Esophagus muscularis mucosa (tissue), 4 donors: ENCODE data around the gene MGAT4C. TPM values are rescaled to one million over a fixed set of nuclear protein-coding genes. Genes with fewer than 3 reads are reported as not detected.

Source experiments
- DNase-seq: peaks from one replicate; pipeline ENCODE4 v3.0.0-alpha.2; 2017; ENCODE audit errors: extremely low spot score
- H3K27ac ChIP-seq, 4 donors: fragments of 200-600 bp; sonication (generic); replicated peaks in 1 of 4; 1 replicate in 3 of 4; 2 replicates in 1 of 4; pipeline ENCODE4 v1.5.1; 2016 to 2019; ENCODE audit warnings: mild to moderate bottlenecking in 1 of 4
- H3K27me3 ChIP-seq, 4 donors: fragments of 200-600 bp; sonication (generic); one replicate each; pipeline versions ENCODE4 v1.5.1 to v1.6.0; 2016 to 2019
- H3K36me3 ChIP-seq, 4 donors: fragments of 200-600 bp; sonication (generic); one replicate each; pipeline ENCODE4 v1.5.1; 2016 to 2019
- H3K4me1 ChIP-seq, 4 donors: fragments of 200-600 bp; sonication (generic); one replicate each; pipeline ENCODE4 v1.5.1; 2016 to 2019
- H3K4me3 ChIP-seq, 4 donors: fragments of 200-600 bp; sonication (generic); 1 replicate in 2 of 4; 2 replicates in 2 of 4; pipeline ENCODE4 v1.5.1; 2016 to 2019; ENCODE audit warnings: mild to moderate bottlenecking in 4 of 4, moderate library complexity in 1 of 4
- H3K9me3 ChIP-seq, 4 donors: fragments of 200-600 bp; sonication (generic); 1 replicate in 3 of 4; 2 replicates in 1 of 4; pipeline ENCODE4 v1.5.1; 2016 to 2019
- EP300 ChIP-seq: sonication (generic); formaldehyde crosslinking; IDR thresholded peaks from one replicate; pipeline ENCODE4 v1.6.1; 2017; ENCODE audit warnings: antibody characterized with exemption
- POLR2A ChIP-seq: fragments of 450-650 bp; IDR thresholded peaks from one replicate; pipeline ENCODE4 v1.6.1; 2017; ENCODE audit warnings: antibody characterized with exemption, moderate library complexity, mild to moderate bottlenecking, low read depth
- POLR2AphosphoS5 ChIP-seq, 2 donors: sonication (generic); formaldehyde crosslinking; IDR thresholded peaks; one replicate each; pipeline ENCODE4 v1.6.1; 2017; ENCODE audit warnings: antibody characterized with exemption in 2 of 2
- WGBS: methylation state at CpG from one replicate; pipeline ENCODE4 v1.1.5; 2018; 5-methylcytosine and 5-hydroxymethylcytosine counted together
- intact Hi-C: fragments of 100-400 bp; cut with DNase I; formaldehyde crosslinking; loops from one replicate; pipeline ENCODE4 v1.15.1; 2023
- total RNA-seq, 4 donors: library from RNA; depleted of rRNA; stranded (reverse); fragments of >200 nt; gene quantifications; one replicate each; pipeline versions ENCODE4 v1.1.0 to v1.2.1, GENCODE V29; 2016
- TF ChIP-seq, protein P1 (sequence below), 3 experiments: fragments of 200-600 bp in 2 of 3; fragments of 450-650 bp in 1 of 3; sonication (generic) in 2 of 3; IDR thresholded peaks; one replicate each; pipeline ENCODE4 v1.5.1; 2017 to 2019; ENCODE audit warnings: antibody characterized with exemption in 3 of 3, mild to moderate bottlenecking in 2 of 3, moderate library complexity in 1 of 3

MGAT4C gene
- total RNA-seq, 4 donors from 2014 or later = 0.19 to 2.5 (median 0.38) TPM

DNA sequence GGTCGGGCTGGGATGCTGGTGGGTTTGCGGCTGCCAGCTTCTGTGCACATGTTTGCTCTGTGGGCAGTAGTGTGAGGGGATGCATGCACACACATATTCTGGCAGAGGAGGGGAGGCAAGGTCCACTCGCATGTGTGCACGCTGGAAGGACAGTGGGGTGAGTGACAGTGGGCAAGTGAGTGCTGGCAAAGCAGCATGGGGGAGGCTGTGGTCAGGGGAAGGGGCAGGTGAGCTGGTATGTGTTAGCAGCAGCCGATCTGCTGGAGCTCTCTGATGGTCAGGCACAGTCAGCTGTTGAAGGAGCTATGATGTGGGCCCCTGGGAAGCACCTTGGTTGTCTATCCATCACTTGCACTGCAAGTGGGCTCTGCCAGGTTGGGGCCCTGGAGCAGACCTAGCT is 211.8 kb downstream of the MGAT4C start:
- TF ChIP-seq POLR2A = no peak
- no peak for TF ChIP-seq POLR2AphosphoS5 (IDR thresholded peaks at IDR 0.05)
- TF ChIP-seq, protein P1, sequence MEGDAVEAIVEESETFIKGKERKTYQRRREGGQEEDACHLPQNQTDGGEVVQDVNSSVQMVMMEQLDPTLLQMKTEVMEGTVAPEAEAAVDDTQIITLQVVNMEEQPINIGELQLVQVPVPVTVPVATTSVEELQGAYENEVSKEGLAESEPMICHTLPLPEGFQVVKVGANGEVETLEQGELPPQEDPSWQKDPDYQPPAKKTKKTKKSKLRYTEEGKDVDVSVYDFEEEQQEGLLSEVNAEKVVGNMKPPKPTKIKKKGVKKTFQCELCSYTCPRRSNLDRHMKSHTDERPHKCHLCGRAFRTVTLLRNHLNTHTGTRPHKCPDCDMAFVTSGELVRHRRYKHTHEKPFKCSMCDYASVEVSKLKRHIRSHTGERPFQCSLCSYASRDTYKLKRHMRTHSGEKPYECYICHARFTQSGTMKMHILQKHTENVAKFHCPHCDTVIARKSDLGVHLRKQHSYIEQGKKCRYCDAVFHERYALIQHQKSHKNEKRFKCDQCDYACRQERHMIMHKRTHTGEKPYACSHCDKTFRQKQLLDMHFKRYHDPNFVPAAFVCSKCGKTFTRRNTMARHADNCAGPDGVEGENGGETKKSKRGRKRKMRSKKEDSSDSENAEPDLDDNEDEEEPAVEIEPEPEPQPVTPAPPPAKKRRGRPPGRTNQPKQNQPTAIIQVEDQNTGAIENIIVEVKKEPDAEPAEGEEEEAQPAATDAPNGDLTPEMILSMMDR (IDR thresholded peaks at IDR 0.05) = no peak
- TF ChIP-seq EP300 = no peak
- Histone ChIP-seq H3K4me1 (no peaks in the 10 kb centered on the region), H3K9me3 (peaks cover 0 to 18% (median 4%) of the 10 kb centered on the region in 4 donors), H3K36me3 (no peaks in the 10 kb centered on the region), H3K4me3 (no peak overlapping the region), H3K27me3 (no peaks in the 10 kb centered on the region), H3K27ac (no peak overlapping the region)
- intact Hi-C loops = no loop called here
- DNase-seq = no peak
- WGBS = 95% methylated on average over 5 of the region's 5 CpGs

DNA sequence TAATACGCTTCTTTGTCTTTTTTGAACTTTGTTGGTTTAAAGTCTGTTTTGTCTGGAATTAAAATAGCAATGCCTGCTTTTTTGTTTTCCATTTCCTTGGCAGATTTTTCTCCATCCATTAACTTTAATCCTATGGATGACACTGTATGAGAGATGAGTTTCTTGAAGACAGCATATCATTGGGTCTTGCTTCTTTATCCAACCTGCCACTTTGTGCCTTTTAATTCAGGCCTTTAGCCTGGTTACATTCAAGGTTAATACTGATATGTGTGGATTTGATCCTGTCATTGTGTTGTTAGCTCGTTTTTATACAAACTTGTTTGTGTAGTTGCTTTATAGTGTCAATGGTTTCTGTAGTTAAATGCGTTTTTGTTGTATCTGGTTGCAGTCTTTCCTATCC is 214.1 kb downstream of the MGAT4C start:
- DNase-seq = no peak
- WGBS = 76% methylated on average over 3 of the region's 3 CpGs
- H3K4me1 ChIP-seq = no peaks in the 10 kb centered on the region
- no peaks in the 10 kb centered on the region for H3K36me3 ChIP-seq
- H3K27ac ChIP-seq = no peak overlapping the region
- intact Hi-C loops = no loop called here
- H3K9me3 ChIP-seq = peaks cover 0 to 26% (median 11%) of the 10 kb centered on the region in 4 donors
- H3K4me3 ChIP-seq = no peak overlapping the region
- no peaks in the 10 kb centered on the region for H3K27me3 ChIP-seq
- TF ChIP-seq EP300 (no peak), POLR2AphosphoS5 (IDR thresholded peaks at IDR 0.05) (no peak), POLR2A (no peak)
- TF ChIP-seq, protein P1 (IDR thresholded peaks at IDR 0.05) = no peak

DNA sequence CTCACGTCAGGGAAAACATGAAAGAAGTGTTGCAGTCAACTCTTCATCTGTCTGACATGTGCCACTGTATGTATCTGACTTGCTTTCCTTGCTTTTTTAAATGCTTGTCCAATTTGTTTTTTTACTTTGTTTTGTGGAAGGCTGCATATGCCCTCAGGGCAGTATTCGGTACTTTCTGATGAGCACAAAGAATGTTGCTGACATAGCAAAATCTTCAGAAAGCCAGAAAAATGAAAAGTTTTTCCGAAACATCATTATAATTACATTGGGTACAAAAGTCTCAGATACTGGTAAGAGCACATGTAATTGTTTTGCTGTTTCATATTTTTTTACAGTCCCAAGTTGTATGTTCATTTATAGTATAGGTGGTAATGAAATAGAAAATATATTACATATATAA is 237.8 kb downstream of the MGAT4C start:
- Histone ChIP-seq H3K4me1 (no peaks in the 10 kb centered on the region), H3K4me3 (no peak overlapping the region), H3K27ac (no peak overlapping the region), H3K36me3 (no peaks in the 10 kb centered on the region), H3K27me3 (no peaks in the 10 kb centered on the region), H3K9me3 (no peaks in the 10 kb centered on the region)
- WGBS = 77% methylated on average over 3 of the region's 3 CpGs
- intact Hi-C loops = no loop called here
- DNase-seq = no peak
- TF ChIP-seq POLR2AphosphoS5 (IDR thresholded peaks at IDR 0.05) (no peak), EP300 (no peak), POLR2A (no peak)
- TF ChIP-seq, protein P1 (IDR thresholded peaks at IDR 0.05) = no peak

DNA sequence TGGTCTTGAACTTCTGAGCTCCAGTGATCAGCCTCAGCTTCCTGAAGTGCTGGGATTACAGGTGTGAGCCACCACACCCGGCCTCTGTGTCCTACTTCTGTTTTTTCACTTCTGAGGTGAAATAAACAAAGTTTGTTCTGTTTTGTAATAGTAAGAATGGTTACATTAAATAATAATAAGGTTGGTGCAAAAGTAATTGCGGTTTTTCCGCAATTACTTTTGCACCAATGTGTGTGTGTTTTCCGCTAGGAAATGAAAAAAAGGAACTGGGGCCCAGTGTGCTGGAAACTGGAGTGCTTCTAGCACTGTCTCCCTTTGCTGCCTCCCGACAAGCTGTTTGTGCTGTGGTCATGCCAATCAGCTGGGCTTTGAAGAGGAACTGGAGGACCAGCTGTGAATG is 241.2 kb downstream of the MGAT4C start:
- no peak for DNase-seq
- no peaks in the 10 kb centered on the region for H3K27me3 ChIP-seq
- H3K27ac ChIP-seq = no peak overlapping the region
- H3K9me3 ChIP-seq = no peaks in the 10 kb centered on the region
- intact Hi-C loops = no loop called here
- H3K4me1 ChIP-seq = no peaks in the 10 kb centered on the region
- no peak for TF ChIP-seq POLR2A
- TF ChIP-seq, protein P1 (IDR thresholded peaks at IDR 0.05) = no peak
- no peak for TF ChIP-seq POLR2AphosphoS5 (IDR thresholded peaks at IDR 0.05)
- no peak for TF ChIP-seq EP300
- no peaks in the 10 kb centered on the region for H3K36me3 ChIP-seq
- WGBS = 91% methylated on average over 5 of the region's 5 CpGs
- no peak overlapping the region for H3K4me3 ChIP-seq

DNA sequence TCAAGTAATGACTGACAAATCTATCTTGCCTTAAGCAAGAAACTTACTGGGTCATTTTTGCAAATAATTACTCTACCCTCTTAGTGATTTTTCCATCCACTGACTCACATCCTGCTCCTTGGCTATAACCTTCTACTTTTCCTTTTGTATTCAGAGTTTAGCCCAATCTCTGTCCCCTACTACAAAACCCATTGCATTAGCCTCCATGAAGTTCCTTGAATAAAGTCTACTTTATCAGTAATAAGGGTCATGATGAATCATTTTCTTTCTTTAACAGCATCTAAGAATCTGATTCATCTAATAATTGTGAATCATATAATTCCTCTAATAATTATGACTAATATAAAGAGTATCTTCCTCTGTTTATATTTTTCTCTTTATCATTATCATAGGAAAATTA is 249.5 kb downstream of the MGAT4C start:
- H3K36me3 ChIP-seq = no peaks in the 10 kb centered on the region
- intact Hi-C loops = no loop called here
- H3K27ac ChIP-seq = no peak overlapping the region
- H3K4me3 ChIP-seq = no peak overlapping the region
- no peak for TF ChIP-seq EP300
- TF ChIP-seq POLR2A = no peak
- no peak for TF ChIP-seq POLR2AphosphoS5 (IDR thresholded peaks at IDR 0.05)
- H3K27me3 ChIP-seq = no peaks in the 10 kb centered on the region
- no peak for DNase-seq
- H3K9me3 ChIP-seq = no peaks in the 10 kb centered on the region
- H3K4me1 ChIP-seq = no peaks in the 10 kb centered on the region
